Gastrocnemius medialis (tissue), 4 donors: ENCODE measurements around the gene PPP2R2C. TPM values are rescaled to one million over a fixed set of nuclear protein-coding genes. Genes with fewer than 3 reads are reported as not detected.

ENCODE experiments used
- ATAC-seq, 2 donors: fragments of 150-250 bp; one replicate each; pipeline ENCODE4 v1.9.1; 2016
- DNase-seq, 2 donors: peaks; one replicate each; pipeline ENCODE4 v3.0.0-alpha.2; 2019
- H3K27ac ChIP-seq, 4 donors: fragments of 200-600 bp; sonication (generic); 1 replicate in 1 of 4; 2 replicates in 3 of 4; pipeline ENCODE4 v1.5.1; 2016 to 2018; ENCODE audit warnings: mild to moderate bottlenecking in 2 of 4, moderate library complexity in 1 of 4
- H3K27me3 ChIP-seq, 3 donors: fragments of 200-600 bp; sonication (generic) in 2 of 3; 1 replicate in 1 of 3; 2 replicates in 2 of 3; pipeline versions ENCODE4 v1.5.1 to v1.6.0; 2016 to 2019; ENCODE audit warnings: mild to moderate bottlenecking in 1 of 3, moderate library complexity in 1 of 3
- H3K36me3 ChIP-seq, 2 donors: fragments of 200-600 bp; sonication (generic) in 1 of 2; one replicate each; pipeline ENCODE4 v1.5.1; 2017 to 2018
- H3K4me1 ChIP-seq, 2 donors: fragments of 200-600 bp; sonication (generic) in 1 of 2; one replicate each; pipeline ENCODE4 v1.5.1; 2016 to 2017; ENCODE audit warnings: mild to moderate bottlenecking in 2 of 2
- H3K4me3 ChIP-seq, 4 donors: fragments of 200-600 bp; sonication (generic) in 3 of 4; 1 replicate in 1 of 4; 2 replicates in 3 of 4; pipeline ENCODE4 v1.5.1; 2016 to 2019; ENCODE audit warnings: mild to moderate bottlenecking in 2 of 4
- H3K9me3 ChIP-seq, 3 donors: fragments of 200-600 bp; sonication (generic) in 2 of 3; 1 replicate in 1 of 3; 2 replicates in 2 of 3; pipeline ENCODE4 v1.5.1; 2016 to 2019
- POLR2A ChIP-seq, 2 donors: fragments of 450-650 bp; IDR thresholded peaks; one replicate each; pipeline ENCODE4 v1.6.1; 2017; ENCODE audit warnings: antibody characterized with exemption in 2 of 2, mild to moderate bottlenecking in 2 of 2, moderate library complexity in 2 of 2
- in situ Hi-C, 4 donors: fragments of 200-750 bp; cut with MboI; loops; one replicate each; pipeline versions ENCODE4 v1.15.0 to v1.8.0; 2017; ENCODE audit warnings: low sequenced_read_pairs in 4 of 4
- intact Hi-C: fragments of 100-400 bp; cut with DNase I; formaldehyde crosslinking; loops from one replicate; pipeline ENCODE4 v1.15.1; 2023; ENCODE audit warnings: low total_unique reads
- total RNA-seq, 4 donors: library from RNA; depleted of rRNA; stranded (reverse); fragments of >200 nt; gene quantifications; one replicate each; pipeline versions ENCODE4 v1.1.0 to v1.2.3, GENCODE V29; 2016
- TF ChIP-seq, protein P1 (sequence below), 5 experiments: fragments of 450-650 bp in 3 of 5; fragments of 200-600 bp in 2 of 5; sonication (generic) in 2 of 5; IDR thresholded peaks in 4 of 5; conservative IDR thresholded peaks in 1 of 5; 1 replicate in 4 of 5; 2 replicates in 1 of 5; pipeline ENCODE4 v1.5.1; 2016 to 2019; ENCODE audit warnings: antibody characterized with exemption in 5 of 5, mild to moderate bottlenecking in 3 of 5, moderate library complexity in 3 of 5

PPP2R2C gene
- total RNA-seq, 4 donors from 2014 or later, result 0.44 to 2.7 (median 0.62) TPM

DNA sequence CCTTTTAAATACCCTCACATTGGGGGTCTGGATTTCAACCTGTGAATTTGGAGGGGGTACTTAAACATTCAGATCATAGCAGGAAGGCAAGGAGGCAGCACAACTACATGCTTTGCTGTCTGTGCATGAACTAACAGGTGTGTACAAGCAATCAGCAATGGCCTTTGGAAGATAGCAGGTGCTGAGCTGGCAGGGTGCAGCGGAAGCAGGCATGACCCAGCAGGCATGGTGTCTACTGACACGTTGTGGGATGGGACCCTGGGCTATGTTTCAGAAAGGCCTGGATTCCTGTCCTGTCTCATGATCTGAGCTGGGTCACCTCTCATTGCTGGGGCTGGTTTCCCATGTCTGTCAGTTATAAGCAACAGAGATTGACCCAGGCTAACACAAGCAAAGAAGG lies 13.9 kb downstream of the PPP2R2C start:
- DNase-seq (no peak), ATAC-seq (no peak)
- Histone ChIP-seq H3K27me3 (peaks cover 6 to 9% (median 8%) of the 10 kb centered on the region in 3 donors), H3K4me1 (no peaks in the 10 kb centered on the region), H3K27ac (no peak overlapping the region), H3K9me3 (no peaks in the 10 kb centered on the region), H3K4me3 (no peak overlapping the region), H3K36me3 (no peaks in the 10 kb centered on the region)
- intact Hi-C loops, result no loop called here
- TF ChIP-seq, protein P1, sequence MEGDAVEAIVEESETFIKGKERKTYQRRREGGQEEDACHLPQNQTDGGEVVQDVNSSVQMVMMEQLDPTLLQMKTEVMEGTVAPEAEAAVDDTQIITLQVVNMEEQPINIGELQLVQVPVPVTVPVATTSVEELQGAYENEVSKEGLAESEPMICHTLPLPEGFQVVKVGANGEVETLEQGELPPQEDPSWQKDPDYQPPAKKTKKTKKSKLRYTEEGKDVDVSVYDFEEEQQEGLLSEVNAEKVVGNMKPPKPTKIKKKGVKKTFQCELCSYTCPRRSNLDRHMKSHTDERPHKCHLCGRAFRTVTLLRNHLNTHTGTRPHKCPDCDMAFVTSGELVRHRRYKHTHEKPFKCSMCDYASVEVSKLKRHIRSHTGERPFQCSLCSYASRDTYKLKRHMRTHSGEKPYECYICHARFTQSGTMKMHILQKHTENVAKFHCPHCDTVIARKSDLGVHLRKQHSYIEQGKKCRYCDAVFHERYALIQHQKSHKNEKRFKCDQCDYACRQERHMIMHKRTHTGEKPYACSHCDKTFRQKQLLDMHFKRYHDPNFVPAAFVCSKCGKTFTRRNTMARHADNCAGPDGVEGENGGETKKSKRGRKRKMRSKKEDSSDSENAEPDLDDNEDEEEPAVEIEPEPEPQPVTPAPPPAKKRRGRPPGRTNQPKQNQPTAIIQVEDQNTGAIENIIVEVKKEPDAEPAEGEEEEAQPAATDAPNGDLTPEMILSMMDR (IDR thresholded peaks at IDR 0.05 in 4 of 5, conservative IDR thresholded peaks at IDR 0.05 in 1 of 5), result no peak
- TF ChIP-seq POLR2A (IDR thresholded peaks at IDR 0.05), result no peak
- in situ Hi-C loops, result no loop called here

DNA sequence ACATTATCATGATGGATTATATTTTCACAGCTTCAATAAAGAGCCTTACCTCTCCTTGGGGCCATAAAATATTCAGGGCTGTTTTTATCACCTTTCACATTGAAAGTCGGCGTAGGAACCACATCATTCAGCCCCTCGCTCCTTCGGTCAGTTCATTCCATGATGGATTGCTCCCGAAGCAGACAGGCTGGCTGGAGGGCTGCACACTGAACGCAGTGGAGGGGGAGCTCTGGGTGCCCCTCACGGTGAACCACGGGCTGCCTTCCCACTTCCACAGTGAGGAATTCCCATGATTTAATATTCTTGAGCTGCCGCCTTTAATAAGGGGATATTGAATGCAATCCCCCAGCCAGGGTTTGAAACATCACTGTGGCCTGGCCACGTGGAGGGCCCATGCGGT lies 16.0 kb downstream of the PPP2R2C start:
- Histone ChIP-seq H3K27ac (no peak overlapping the region), H3K9me3 (no peaks in the 10 kb centered on the region), H3K4me1 (no peaks in the 10 kb centered on the region), H3K27me3 (peaks cover under 1 to 9% (median 8%) of the 10 kb centered on the region in 3 donors), H3K4me3 (no peak overlapping the region), H3K36me3 (no peaks in the 10 kb centered on the region)
- ATAC-seq (no peak), DNase-seq (no peak)
- TF ChIP-seq POLR2A (IDR thresholded peaks at IDR 0.05), result no peak
- intact Hi-C loops, result no loop called here
- in situ Hi-C loops, result no loop called here

DNA sequence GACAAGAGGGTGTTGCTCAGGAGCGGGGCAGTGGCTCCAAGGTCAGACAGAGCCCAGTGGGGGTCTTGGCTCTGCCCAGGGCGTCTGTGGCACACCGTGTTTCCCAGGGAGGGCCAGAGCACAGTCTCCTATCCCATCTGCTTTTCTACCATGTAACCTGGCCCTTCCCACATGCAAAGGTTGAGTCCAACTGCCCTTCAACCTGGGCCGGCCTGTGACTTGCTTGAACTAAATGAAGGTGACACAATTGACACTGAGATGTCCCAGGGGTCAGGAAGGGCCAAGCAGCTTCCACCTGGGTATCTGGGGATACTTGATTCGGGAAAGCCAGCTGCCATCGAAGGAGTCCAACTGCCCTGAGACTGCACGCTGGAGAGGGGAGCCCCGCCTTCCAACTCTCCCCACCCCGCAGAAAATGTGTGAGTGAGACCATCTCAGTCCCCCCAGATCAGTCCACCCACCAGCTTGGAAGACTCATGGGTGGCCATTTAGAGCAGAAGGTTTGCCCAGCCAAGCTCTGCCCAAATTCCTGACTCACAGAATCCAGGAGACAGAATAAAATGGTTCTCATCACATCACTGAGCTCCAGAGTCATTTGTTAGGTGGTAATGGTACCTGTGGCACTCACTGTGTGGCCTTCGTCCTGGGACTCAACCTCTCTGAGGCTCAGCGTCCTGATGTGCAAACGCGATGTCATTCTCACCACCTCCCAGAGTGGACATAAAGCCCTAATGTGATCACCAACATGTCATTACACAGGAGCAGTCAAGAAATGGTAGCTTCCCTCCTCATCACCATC lies 18.1 kb downstream of the PPP2R2C start:
- Histone ChIP-seq H3K4me3 (no peak overlapping the region), H3K27me3 (peaks cover 0 to 1% (median 0%) of the 10 kb centered on the region in 3 donors), H3K4me1 (no peaks in the 10 kb centered on the region), H3K9me3 (no peaks in the 10 kb centered on the region), H3K27ac (no peak overlapping the region), H3K36me3 (no peaks in the 10 kb centered on the region)
- DNase-seq, result no peak
- no peak for TF ChIP-seq POLR2A (IDR thresholded peaks at IDR 0.05)
- TF ChIP-seq, protein P1 (IDR thresholded peaks at IDR 0.05 in 4 of 5, conservative IDR thresholded peaks at IDR 0.05 in 1 of 5), result no peak
- intact Hi-C loops, result no loop called here
- no peak for ATAC-seq
- in situ Hi-C loops, result no loop called here

DNA sequence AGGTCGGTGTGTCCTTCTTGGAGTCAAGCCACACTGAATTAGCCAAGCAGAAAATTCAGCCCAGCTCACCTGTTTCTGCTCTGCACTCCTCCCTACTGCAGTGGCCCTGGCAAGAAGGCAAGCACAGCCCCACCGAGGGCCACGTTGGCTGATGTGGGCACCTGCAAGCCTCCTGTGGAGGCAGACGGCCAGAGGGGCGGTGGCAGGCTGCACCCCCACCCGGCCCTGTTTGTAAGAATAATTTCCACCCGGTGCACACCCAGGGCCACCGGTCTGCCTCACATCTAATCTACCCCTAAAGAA lies 18.8 kb downstream of the PPP2R2C start:
- Histone ChIP-seq H3K4me3 (no peak overlapping the region), H3K4me1 (no peaks in the 10 kb centered on the region), H3K36me3 (no peaks in the 10 kb centered on the region), H3K27ac (no peak overlapping the region), H3K27me3 (peaks cover 0 to 3% (median 2%) of the 10 kb centered on the region in 3 donors), H3K9me3 (no peaks in the 10 kb centered on the region)
- ATAC-seq (no peak), DNase-seq (no peak)
- in situ Hi-C loops (no loop called here), intact Hi-C loops (no loop called here)
- TF ChIP-seq, protein P1 (IDR thresholded peaks at IDR 0.05 in 4 of 5, conservative IDR thresholded peaks at IDR 0.05 in 1 of 5), result no peak
- TF ChIP-seq POLR2A (IDR thresholded peaks at IDR 0.05), result no peak

DNA sequence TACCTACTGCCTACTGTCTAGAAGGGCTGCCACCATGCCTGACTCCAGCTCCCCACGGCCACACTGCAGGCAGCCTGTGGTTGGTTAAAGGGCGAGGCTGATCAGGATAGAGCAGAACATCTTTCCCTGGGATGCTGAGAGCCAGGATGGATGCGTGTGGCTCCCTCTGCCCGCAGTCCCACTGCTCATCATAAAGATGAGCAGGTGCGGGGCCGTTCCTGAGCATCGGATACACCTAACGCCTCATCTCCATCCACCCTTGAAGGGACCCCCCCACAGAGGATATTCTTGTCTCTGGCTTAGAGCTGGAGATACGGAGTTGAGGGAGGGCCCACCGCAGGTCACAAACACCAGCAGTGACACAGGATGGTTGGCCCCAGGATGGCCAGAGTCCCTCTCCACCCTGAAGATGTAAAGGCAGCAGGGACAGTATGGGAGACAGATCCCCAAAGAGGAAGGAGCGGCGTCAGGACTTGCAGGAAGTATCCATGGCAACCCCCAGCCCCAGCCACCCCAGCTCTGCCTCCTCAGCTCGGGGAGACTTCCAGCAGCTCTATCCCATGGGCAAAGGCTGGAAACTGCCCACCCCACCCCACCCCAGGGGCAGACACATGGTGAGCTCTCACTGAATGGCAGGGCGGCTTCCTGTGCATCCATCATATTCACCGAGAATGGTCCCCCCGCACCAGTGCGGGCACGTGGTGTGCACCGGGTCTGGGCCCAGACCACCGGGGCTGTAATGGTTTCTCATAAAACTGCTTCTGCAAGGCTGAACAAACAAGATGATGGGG lies 19.3 kb downstream of the PPP2R2C start:
- ATAC-seq, result no peak
- H3K9me3 ChIP-seq, result no peaks in the 10 kb centered on the region
- no peak for TF ChIP-seq POLR2A (IDR thresholded peaks at IDR 0.05)
- TF ChIP-seq, protein P1 (IDR thresholded peaks at IDR 0.05 in 4 of 5, conservative IDR thresholded peaks at IDR 0.05 in 1 of 5), result no peak
- no peak overlapping the region for H3K4me3 ChIP-seq
- intact Hi-C loops (no loop called here), in situ Hi-C loops (no loop called here)
- no peaks in the 10 kb centered on the region for H3K4me1 ChIP-seq
- peaks cover 0 to 7% (median 3%) of the 10 kb centered on the region in 3 donors for H3K27me3 ChIP-seq
- H3K36me3 ChIP-seq, result no peaks in the 10 kb centered on the region
- no peak for DNase-seq
- H3K27ac ChIP-seq, result no peak overlapping the region
